Tongue (tissue), 2 donors: ENCODE measurements around the gene THBS2. TPM values are rescaled to one million over a fixed set of nuclear protein-coding genes. Genes with fewer than 3 reads are reported as not detected.

Experiments
- DNase-seq: peaks from one replicate; pipeline ENCODE4 v3.0.0-alpha.2; 2015
- total RNA-seq: library from RNA; depleted of rRNA; stranded (reverse); fragments of >200 nt; gene quantifications from one replicate; pipeline ENCODE4 v1.2.3, GENCODE V29; 2014

Gene THBS2
- total RNA-seq, 1 donor from 2014 or later = 89.3 TPM

DNA sequence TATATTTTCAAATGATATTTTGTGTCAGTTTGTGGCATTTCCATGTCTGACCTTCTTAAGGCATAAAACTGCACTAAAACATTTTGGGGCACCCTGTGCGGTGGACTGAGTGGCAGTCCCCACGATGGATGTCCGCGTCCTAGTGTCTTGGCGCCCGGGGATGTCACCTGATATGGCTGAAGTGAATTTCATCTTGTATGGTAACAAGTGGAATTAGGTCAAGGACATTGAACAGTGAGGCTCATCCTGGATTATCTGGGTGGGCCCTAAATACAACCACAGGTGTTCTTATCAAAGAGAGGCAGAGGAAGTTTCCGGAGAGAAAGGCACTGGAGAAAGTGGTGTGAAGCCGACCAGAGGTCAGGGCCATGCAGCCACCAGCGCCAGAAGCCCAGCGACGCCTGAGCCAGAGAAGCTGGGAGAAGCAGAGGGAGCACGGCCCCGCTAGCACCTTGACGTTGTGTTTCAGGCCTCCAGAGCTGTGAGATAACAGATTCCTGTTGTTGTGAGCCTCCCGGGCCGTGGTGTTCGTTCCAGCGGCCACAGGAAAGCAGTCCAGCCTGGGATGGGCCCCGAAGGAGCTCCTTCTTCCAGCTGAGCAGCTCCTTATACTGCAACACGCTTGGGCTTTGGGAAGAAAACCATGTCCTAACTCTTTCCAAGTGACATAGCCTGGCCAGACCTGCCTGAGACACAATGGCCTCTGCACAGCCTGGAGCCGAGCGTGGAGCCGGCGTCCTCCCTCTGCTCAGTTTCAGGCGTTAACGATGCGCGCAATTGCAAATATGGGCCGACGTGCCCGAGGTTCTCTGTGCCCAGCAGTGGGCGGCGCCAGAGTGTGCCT, 22.5 kb downstream of the THBS2 start:
- DNase-seq = no peak

DNA sequence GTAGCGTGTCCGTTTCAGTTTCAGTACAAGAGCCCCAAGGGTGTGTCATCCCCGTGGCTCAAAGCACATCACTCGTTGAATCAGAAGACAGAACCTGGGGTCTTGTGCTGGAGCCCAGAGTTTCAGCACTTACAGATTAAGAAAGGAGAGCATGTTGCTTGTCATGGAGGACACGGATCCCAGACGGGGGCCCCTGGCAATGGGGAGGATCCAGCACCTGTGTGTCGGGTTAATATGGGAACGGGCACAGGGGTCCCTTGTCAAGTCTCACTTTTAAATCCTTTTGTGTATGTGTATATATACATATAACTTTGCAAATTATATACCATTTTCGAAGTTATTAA, 23.4 kb downstream of the THBS2 start:
- DNase-seq = no peak

DNA sequence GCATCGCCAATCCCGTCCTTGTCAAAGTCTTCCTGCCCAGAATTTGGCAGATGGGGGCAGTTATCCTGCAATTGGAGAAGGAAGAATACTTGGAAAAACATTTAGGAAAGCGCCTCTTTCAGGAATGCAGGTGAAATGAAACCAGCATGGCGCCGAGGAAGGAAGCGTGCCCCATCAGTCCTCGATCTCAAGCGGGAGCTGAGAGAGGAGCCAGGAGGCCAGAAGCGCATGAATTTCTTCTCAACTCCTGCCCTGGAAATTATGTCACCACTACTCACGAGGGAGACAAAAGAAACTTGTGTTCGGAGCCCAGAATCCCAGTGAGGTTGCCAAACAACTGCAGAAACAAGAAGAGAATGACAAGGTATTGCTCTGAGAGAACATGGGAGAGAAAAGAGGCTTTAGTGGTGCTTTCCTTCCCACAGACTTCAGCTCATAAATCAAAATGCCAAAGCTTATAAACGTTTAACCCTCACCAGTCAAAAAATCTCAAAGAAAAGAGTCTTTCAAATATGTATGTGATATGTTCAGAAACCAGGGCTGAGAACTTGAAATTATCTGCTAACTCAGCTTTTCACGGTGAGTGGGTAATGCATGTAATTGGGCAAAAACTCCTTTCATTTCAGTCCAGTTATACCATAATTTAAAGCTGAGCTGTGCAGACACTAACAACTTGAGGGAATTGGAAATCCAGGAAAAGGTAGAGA, 23.9 kb downstream of the THBS2 start:
- peak; percentile 76 for DNase-seq

DNA sequence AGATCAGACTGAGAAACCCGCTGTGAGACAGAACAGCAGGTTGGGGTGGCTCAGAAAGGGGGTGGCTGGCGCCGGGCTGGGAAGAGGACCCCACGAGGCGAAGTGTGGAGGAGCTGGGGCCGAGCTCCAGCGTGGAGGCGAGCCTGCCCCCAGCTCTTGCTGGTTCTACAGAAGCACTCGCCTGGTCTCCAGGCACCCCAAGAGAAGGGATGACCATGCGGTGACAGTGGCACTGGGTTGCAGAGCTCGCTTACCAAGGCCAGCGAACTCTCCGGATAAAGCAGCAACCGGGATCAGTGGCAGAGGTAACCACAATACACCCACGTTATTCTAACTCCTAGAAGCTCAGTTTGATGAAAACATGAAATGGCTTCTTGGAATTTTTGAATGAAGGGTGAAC, 26.5 kb downstream of the THBS2 start:
- DNase-seq = no peak

DNA sequence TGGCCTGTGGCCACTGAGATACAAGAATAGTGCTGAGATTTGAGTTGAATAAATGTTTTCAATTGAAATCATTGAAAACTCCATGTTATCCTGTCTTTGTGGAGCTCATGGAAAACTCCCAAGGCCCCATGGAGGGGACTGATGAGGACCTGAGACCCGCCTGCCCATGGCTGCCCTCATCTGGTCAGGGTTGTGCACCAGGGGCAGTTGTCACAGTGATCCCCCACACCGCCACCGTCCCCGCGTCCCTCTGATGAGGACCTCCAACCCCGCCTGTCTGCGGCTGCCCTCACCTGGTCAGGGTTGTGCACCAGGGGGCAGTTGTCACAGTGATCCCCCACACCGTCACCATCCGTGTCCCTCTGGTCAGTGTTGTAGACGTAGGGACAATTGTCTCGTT, 27.8 kb downstream of the THBS2 start:
- DNase-seq = no peak

DNA sequence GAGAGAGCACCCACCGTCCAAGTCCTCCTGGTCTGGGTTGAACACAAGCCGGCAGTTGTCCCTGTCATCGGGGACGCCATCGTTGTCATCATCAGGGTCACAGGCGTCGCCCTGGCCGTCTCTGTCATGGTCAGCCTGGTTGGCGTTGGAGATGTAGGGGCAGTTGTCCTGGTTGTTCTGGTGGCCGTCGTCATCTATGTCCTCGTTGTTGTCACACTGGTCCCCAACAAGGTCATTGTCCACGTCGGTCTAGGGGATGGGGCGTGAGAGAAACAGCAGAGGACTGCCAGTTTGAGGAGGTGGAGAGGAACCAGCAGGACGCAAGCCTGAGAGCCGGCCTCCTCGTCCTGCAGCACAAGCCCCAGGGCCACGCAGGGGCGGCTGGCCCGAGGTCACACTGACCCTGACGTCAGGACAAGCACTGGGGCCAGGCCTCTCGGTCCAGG, 28.5 kb downstream of the THBS2 start:
- DNase-seq = no peak

DNA sequence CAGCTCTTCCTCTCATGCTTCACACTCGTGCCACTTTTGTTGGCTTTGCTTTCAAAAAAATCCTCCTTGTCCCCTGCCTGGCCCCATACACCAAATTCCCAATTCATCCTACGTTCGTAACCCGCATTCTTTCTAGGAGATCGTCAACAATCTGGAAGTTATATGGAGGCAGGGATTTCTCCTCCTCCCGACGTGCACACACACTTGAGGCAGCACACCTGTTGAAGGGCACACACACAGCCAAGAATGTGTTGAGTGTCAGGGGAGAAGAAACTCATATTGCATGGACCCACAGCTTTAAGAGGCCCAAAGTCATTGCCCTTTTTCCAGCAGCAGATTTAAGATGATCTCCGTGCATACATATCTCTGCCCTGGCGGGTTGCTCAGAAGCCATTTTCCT, 28.9 kb downstream of the THBS2 start:
- DNase-seq = no peak

DNA sequence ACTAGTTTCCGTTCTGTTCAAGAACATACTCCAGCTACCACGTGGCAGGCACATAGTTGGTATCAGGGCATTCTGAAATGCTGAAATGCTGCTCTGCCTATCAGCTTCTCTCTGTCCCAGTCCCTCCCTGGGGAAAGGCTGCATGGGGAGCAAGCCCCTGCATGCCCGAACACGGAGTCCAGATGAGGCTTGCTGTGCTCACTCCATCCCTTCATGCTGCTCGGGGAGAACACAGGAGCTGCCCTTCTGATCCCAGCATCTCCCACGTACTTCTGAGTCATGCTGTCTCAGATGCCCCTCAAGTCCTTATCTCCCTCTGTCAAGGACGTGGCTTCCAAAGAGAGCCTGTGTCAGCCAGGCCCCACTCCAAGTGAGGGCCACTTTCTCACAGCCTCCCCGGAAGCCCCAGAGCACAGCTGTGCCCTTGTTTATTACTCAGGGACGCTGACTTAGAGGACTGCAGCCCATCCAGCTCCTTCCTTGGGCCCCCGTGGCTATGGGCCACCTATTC, 29.4 kb downstream of the THBS2 start:
- no peak for DNase-seq

DNA sequence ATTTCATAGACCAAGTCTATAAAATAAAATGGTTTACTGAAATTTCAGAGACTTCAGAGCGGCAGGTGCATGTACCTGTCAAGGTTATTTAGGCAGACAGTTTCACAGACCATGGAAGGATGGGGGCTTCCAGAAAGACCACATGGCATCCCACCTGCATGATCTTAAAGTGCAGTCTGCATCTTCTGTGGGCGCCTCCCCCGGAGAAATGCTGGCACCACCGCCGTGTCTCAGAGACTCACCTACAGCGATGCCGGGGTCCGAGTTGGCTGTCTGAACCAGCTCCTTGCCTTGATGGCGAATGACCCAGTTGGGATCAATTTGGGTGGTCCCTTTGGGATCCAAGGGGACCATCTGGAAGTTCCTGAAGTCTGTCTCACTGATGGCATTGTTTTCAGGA, 30.6 kb downstream of the THBS2 start:
- no peak for DNase-seq

DNA sequence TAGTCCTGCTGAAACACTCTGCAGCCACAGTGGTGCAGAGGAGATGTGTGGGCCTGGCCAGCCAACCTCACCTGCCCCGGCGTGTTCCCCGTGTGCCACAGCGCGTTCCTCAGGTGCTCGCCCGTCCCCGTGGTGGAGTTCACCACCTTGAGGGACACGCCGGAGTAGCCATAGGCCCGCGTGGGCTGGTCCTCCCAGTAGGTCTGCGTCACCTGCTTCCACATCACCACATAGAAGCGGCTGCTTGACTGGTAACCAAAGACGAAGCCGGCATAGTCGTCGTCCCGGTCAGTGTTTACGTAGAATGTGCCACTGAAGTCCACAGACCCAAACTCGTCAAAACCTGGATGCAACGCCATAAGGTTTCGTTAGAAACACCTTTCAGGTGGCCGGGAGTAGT, 31.5 kb downstream of the THBS2 start:
- DNase-seq = no peak

DNA sequence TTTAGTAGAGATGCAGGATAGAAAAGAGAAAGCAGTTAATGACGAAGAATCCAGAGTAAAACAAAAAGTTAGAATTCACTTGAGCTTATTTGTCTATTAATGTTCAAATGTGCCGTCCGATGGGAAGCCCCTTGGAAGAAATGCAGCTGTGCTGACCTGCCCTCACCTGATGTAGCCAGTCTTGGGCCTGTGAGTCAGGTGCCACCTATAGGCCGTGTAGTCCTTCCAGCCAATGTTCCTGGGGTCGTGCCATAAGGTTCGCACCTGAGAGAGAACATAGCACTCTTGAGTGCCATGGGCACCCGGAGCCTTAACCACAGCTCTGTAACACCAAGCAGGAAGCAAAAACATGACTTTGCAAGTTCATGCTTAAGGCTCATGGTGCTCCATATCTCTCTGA, 32.4 kb downstream of the THBS2 start:
- DNase-seq = no peak

DNA sequence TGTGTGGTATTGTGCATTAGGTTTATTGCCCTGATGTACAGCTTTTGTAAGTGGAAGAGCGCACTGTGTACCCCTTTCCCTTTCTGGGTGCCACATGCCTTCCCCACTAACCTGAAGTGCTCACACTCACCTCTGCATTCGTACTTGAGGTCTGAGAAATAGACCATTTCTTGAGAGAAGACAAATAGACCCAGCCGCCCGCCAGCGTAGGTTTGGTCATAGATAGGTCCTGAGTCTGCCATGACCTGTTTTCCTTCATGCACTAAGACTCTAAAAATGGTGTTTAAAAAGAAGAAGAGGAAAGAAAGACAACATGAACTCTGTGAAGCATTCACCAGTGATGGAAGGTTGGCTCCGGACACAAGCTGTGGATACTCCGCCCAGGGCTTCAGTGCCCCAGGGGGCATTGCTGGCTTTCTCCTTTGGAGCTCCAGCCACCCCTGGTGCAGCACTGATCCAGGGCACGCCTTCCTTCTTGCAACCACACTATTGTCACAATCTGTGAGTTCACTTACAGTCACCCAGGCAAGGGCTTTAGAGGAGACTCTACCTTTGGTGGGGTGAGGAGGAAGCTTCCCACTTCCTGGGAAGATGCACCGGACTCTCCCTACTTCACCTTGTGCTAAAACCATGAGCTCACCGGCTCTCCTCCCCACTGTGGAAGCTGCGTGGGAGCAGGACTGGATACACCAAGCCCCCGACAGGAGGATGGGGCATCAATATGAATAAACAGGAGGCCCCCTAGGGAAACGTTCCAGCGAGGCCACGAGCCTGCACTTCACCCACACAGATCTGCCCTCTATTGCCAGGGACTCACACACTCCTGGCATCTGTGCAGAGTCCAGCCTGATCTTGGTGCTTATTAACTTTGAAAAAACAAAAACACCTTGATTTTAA, 33.3 kb downstream of the THBS2 start:
- no peak for DNase-seq

DNA sequence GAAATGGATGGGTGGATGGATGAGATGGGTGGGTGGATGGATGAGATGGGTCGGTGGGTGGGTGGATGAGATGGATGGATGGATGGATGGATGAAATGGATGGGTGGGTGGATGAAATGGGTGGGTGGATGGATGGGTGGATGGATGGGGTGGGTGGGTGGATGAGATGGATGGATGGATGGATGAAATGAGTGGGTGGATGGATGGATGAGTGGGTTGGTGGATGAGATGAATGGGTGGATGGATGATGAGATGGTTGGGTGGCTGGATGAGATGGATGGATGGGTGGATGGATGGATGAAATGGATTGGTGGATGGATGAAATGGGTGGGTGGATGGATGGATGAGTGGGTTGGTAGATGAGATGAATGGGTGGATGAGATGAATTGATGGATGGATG, 35.7 kb downstream of the THBS2 start:
- no peak for DNase-seq

DNA sequence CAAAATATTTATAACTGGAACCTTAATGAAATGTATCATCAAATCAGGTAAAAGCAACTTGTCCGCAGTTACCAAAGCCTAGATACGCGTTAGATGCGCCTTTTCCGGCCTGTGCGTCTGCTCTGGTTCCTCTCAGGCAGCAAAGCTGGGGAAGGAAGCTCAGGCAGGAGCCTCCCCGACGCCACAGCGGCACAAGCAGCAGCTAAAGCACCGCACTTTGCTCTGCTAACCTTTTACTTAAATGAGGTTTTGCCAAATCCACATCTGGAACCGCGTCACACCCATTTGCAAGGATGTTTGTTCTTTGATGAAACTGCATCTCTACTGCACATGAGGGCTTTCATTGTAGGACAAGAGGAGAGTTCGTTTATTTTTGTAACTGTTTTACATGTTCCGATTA, 36.8 kb downstream of the THBS2 start:
- DNase-seq = peak; percentile 47

DNA sequence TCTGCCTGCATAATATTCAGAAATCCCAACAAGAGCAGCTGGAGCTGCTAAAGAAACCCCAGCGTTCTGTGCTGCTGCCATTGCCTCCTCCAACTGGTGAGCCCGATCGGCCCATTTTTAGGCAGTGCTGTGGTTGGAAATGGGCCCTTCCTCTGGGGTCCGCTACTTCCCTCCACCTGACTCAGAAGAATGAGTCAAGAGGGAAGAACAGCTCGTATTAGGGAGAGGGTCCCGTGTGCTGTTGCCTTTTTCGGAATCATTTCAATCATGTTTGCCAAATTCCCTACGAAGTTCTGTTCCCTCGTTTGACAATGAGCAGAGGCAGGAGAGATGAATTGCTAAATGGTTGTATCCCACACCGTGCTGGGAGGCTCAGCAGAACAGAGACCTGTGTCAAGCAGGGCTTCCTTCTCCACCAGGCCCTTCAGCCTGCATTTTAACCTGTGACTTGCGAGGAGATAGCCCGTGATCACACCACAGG, 38.4 kb downstream of the THBS2 start:
- DNase-seq = no peak

DNA sequence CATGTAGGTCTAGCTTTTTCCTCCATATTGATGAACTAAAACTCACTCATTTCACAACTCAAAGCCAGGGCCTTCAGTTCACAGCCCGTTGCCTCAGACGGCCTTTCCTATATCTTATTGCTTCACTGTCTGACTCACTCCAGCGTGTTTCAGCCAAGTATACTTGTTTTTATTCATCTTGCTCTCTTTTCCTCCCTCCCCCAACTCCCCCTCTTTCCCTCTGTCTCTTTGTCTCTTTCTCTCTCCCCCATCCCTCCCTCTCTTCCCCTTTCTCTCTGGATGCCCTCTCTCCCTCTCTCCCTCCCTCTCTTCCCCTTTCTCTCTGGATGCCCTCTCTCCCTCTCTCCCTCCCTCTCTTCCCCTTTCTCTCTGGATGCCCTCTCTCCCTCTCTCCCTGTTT, 38.9 kb downstream of the THBS2 start:
- DNase-seq = peak; percentile 53

DNA sequence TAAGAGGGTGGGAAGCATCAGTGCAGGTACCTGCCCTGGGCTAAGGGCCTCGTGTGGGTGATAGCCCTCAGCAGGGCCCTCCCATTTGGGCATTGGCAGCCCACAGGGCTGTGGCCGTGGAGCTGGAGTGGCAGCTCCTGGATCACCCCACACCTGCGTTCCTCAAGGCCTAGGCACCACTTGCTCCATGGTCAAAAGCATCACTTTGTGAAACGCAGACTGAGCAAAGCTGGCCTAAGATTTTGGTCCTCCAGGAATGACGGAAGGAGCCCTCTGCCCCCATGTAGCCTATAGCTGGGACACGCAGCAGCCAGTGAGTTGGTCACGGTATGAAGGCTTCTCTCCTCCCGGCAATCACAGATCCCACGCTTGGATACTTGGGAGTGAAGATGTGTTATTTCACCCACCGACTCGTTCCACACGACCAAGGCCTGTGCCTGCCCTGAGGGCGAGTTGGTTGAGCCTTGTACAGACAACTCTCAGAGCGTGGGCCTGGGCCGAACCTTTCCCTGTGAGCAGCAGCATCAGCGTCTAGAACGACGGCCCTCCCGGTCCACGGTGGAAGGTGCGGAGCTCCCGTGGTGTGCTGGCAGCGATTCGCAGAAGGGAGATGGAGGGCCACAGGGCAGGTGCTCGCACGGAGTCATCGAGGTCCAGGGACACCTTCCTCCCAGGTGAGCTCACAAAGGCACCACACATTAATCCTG, 39.7 kb downstream of the THBS2 start:
- DNase-seq = no peak

DNA sequence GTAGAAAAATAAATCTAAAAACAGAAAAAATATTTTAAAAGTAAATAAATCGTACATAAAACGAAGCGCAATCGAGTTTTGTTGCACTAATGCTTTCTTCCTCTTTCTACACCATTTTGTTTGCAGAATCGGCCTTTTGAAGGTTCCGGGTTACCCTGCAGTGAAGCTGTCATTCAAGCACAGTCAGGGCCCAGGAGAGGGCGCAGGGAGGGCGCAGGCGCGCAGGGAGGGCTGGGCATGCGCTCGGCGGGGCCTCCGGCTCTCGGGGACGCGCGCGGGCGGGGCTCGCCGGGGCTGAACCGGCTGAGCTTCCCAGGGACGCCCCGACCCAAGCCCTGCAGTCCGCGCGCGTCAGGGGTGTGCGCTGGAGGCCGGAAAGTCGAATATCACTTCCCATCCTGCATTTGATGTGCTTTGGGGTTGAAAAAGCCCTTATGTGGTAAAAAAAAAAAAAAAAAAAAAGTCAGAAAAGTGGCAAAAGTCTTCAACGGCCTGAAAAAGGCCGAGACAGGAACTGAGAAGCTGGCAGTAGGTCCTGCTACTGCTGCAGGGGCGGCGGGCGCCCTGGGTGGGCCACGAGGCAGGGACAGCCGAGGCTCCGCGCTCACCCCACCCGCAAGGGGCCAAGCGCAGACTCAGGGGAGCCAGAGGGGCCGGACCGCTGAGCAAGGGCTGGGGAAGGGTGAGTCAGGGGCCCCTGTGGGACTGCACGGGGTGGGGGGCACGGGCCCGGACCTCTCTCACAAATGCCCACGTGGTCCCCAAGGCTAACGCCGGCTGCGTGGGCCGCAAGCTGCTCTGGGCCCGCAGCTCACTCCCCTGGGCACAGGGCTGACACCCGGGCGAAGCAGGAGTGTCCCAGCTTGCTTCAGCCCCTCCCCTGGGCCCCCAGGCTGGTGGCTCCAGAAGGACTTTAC, 40.5 kb downstream of the THBS2 start:
- peak; percentile 95 for DNase-seq

DNA sequence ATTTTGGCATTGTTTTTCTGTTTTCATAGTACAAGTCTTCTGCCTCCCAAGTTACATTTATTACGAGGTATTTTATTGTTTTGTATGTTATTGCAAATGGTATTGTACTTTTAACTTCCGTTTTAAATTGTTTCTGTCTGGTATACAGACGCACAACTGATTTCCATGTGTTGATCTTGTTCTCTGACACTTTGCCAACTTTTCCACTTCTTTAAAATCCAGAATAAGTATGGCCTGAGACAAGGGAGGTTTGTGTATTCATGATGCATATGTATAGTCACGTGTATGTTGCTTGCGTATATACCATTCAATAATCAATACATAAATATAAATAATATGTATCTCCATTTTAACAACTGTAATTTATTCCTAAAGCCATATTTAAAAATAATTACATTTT, 41.2 kb downstream of the THBS2 start:
- DNase-seq = peak; percentile 50

DNA sequence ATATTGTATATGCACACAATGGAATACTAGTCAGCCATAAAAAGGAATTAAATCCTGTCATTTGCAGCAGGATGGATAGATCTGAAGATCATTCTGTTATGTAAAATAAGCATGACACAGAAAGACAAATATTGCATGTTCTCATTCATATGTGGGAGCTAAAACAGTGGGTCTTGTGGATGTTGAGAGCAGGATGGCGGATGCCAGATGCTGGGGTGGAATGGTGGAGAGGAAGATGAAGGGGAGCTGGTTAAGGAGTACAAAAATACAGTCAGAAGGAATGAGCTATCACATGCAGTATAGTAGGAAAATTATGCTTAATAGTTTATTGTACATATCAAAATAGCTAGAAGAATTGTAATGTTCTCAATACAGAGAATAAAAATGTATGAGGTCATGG, 41.8 kb downstream of the THBS2 start:
- DNase-seq = no peak

DNA sequence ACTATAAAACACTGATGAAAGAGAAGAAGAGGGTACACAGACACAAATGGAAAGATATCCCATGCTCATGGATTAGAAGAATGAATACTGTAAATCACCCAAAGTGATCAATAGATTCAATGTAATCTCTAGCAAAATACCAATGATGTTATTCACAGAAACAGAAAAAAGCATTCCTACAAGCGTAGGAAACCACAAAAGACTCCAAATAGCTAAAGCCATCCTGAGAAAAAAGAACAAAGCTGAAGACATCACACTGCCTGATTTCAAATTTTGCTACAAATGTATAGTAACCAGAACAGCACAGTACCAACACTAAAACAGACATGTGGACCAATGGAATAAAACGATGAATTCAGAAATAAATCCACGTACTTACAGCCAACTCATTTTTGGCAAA, 43.0 kb downstream of the THBS2 start:
- DNase-seq = no peak
